ENCODE data around the gene HS3ST1. TPM values are rescaled to one million over a fixed set of nuclear protein-coding genes. Genes with fewer than 3 reads are reported as not detected.

The HS3ST1 gene
- total RNA-seq, 2 experiments from 2014 or later = not detected

DNA sequence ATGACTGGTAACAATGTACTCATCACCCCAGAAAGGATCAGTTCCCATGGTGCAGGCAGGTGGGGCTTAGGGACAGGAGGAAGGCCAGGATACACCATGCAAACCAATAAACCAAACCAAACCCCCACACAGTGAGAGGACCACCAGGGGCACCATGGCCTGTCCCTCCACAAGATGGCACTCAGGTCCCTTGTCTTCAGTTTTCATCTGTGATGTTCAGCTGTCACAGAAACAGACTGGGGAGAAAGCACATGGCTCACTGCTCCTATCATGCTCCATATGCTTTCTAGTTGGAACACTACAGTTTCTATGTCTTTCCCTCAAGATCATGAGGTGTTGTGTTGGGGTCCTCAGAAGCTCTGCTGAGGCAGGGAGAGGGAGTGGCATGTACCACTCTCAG is 10.1 kb downstream of the HS3ST1 start:
- H3K27ac Mint-ChIP-seq = no peak overlapping the region
- H3K9me3 Mint-ChIP-seq (ENCODE audit: low read depth) = no peaks in the 10 kb centered on the region
- no peak for ATAC-seq
- H3K27me3 Mint-ChIP-seq = no peaks in the 10 kb centered on the region
- intact Hi-C loops (cut with DNase I, micrococcal nuclease) = loop anchor here in 1 of 2 experiments (2.0 kb wide), 1 partner anchor 302 kb away; no protein-coding TSS in a partner anchor
- ChIA-PET CTCF (no interaction called here), POLR2A (no interaction called here)
- H3K4me1 Mint-ChIP-seq = no peaks in the 10 kb centered on the region
- no peaks in the 10 kb centered on the region for H3K36me3 Mint-ChIP-seq (ENCODE audit: low read depth)
- no peak overlapping the region for H3K4me3 Mint-ChIP-seq
- peak; percentile 31 for DNase-seq

DNA sequence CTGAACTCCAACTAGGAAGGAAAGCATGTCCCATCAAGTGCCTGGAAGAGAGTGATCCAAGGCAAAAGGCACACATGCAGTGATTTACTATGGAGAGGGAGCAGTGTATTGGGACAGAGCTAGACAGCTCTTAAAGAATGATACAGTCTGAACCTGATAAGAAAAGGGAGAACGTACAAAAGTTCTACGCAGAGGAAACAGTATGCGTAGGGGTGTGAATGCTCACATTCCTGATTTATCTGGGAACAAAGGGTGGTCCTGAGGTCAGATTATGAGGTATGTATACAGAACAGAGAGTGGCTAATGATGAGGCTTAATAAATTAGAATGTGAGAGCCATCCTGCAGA is 12.0 kb downstream of the HS3ST1 start:
- ChIA-PET POLR2A (no interaction called here), CTCF (no interaction called here)
- Mint-ChIP-seq H3K4me3 (no peak overlapping the region), H3K27ac (no peak overlapping the region), H3K9me3 (ENCODE audit: low read depth) (no peaks in the 10 kb centered on the region), H3K36me3 (ENCODE audit: low read depth) (no peaks in the 10 kb centered on the region), H3K27me3 (no peaks in the 10 kb centered on the region), H3K4me1 (no peaks in the 10 kb centered on the region)
- intact Hi-C loops (cut with DNase I, micrococcal nuclease) = no loop called here
- DNase-seq (no peak), ATAC-seq (no peak)

DNA sequence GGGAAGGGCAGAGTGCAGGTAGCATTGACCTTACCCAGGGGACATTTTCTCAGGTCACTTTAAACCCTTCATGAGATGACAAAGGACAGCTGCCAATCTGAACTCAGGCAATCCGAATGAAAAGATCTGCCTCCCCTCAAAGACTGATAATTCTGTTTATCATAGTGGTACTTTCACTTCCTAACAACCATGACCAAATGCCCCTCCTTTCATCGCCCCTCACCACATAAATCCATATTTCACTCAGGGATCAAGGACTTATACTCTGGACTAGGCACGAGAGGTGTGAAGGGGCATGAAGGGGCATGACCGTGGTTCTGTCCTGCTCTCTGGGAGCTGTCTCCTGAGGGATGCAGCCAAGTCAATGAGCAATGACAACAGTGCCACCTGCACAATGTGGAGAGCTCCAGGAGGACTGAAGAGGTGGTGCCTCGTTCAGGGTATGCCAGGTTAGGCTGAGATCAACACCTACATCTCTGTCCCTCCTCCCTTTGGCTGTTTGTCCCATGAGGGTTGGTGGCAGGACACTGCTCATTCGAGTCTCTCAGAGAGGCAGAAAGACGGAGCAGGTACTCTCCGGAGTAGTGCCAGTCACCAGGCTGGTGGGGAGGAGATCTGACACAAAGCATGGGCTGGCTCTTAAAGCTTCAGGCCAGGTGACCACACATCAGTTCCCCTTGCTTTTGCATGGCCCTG is 12.5 kb downstream of the HS3ST1 start:
- POLR2A ChIA-PET = no interaction called here

DNA sequence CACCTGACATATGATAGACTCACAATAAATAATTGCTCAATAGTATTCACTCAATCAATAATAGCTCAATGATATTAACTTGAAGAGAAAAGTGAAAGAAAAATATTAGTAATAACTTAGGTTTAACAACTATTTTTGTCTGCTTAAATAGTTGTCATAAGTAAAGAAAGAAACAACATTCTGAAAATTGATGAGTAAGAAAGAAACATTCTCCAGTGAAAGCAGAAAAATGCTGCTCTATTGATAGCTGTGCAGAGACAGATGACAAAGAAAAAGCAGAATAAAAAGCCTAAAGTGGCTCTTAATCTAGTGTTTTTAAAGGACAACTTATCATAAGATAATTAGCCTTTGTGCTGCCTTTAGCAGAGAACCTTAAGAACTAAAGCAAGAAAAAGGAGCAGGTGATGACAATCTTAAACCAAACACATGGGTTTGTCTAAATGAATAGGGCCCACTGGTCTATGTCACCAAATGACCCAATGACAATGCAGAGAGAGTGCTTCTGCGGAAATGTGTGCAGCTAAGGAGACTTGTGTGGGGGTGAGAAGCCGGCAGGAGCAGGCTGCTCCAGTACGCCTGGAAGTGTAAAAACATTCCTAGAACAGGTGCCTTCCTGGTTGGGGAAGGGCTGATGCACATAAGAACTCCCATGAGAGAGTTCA is 13.2 kb downstream of the HS3ST1 start:
- ChIA-PET POLR2A (no interaction called here), CTCF (no interaction called here)
- no peaks in the 10 kb centered on the region for H3K4me1 Mint-ChIP-seq
- H3K4me3 Mint-ChIP-seq = no peak overlapping the region
- H3K36me3 Mint-ChIP-seq (ENCODE audit: low read depth) = no peaks in the 10 kb centered on the region
- no peak for ATAC-seq
- DNase-seq = no peak
- no peaks in the 10 kb centered on the region for H3K9me3 Mint-ChIP-seq (ENCODE audit: low read depth)
- no peak overlapping the region for H3K27ac Mint-ChIP-seq
- intact Hi-C loops (cut with DNase I, micrococcal nuclease) = no loop called here
- H3K27me3 Mint-ChIP-seq = no peaks in the 10 kb centered on the region

More for the DNA sequence above, 12.5 kb downstream of the HS3ST1 start:
- DNase-seq (no peak), ATAC-seq (no peak)
- no peaks in the 10 kb centered on the region for H3K9me3 Mint-ChIP-seq (ENCODE audit: low read depth)
- no peak overlapping the region for H3K4me3 Mint-ChIP-seq
- H3K27ac Mint-ChIP-seq = no peak overlapping the region
- CTCF ChIA-PET = no interaction called here
- no peaks in the 10 kb centered on the region for H3K27me3 Mint-ChIP-seq
- H3K4me1 Mint-ChIP-seq = no peaks in the 10 kb centered on the region
- intact Hi-C loops (cut with DNase I, micrococcal nuclease) = no loop called here
- no peaks in the 10 kb centered on the region for H3K36me3 Mint-ChIP-seq (ENCODE audit: low read depth)

DNA sequence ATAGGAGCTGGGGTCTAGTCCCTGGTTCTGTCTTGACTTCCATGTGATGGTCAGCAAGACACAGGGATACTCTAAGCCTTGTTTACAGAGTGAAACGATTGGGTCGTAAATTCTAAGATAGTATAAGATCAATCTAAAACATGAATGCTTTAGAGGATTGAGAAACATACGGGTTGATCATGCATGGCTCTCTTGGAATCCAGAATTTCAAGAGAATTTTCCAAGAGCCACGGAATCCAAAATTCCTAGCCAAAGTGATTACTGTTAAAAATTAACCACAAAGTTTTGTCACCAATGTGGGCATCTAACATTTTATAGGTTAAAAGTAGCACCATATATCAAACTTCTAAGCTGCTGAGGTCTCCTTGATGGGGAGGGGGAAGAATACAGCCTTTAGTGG is 16.5 kb downstream of the HS3ST1 start:
- DNase-seq (no peak), ATAC-seq (no peak)
- Mint-ChIP-seq H3K4me3 (no peak overlapping the region), H3K27me3 (no peaks in the 10 kb centered on the region), H3K4me1 (no peaks in the 10 kb centered on the region), H3K9me3 (ENCODE audit: low read depth) (no peaks in the 10 kb centered on the region), H3K27ac (no peak overlapping the region), H3K36me3 (ENCODE audit: low read depth) (no peaks in the 10 kb centered on the region)
- CTCF ChIA-PET = interaction anchor here (0.7 kb wide), 1 partner anchor 21 kb away, joined by 4 read pairs; no protein-coding TSS in a partner anchor
- intact Hi-C loops (cut with DNase I, micrococcal nuclease) = no loop called here
- POLR2A ChIA-PET = no interaction called here

DNA sequence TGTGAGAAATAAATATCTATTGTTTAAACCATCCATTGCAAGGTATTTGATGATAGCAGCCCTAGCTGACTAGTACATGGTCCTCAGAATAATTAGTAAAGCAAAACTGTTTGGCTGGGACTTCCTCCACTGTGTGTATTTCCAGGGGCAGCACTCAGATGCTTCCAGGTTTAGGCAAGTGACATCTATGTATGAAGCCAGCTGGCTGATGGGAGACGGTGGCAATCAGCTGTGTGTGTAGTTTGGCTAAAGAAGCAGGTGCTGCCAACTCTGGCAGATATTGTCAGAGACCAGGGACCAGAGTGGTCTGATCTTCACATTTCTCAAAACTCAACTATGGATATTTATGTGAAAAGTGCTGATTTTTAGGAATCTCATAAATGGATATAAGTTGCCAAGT is 19.1 kb downstream of the HS3ST1 start:
- no peak for ATAC-seq
- H3K27ac Mint-ChIP-seq = no peak overlapping the region

DNA sequence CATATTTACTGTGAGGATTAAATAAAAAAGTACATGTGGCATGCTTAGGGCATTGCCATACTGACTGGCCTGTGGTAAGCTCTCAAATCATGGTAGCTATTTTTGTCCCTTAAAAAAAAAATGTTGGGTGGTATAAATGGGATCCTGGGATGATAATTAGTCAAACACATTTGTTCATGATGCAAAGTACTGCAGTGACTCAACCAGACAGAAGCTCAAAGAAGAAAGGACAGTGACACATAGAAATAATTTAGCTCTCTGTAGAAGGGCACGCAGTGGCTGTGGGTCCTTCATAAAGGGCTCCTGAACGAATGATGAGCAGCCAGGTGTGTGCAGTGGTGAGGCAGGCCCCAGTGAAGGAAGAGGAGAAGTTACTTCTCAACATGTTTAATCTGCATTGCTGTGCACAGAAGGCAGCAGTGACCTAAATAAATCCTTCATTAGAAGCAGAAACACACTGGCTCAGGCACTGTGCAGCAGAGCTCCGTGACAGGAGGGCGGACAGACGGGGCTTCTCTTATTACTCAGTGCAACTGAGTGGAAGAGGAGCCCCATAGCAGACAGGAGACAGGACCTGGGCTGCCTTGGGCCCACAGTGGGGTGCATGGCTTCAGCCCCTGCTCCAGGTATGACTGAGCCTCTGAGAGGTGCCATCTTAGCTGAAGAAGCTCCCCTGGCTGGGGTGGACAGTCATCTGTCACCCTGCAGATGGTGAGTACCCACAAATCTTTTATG is 20.3 kb downstream of the HS3ST1 start:
- ChIA-PET POLR2A (no interaction called here), CTCF (no interaction called here)
- intact Hi-C loops (cut with DNase I, micrococcal nuclease) = no loop called here
- Mint-ChIP-seq H3K4me3 (no peak overlapping the region), H3K27me3 (no peaks in the 10 kb centered on the region), H3K4me1 (no peaks in the 10 kb centered on the region), H3K36me3 (ENCODE audit: low read depth) (no peaks in the 10 kb centered on the region), H3K27ac (no peak overlapping the region), H3K9me3 (ENCODE audit: low read depth) (no peaks in the 10 kb centered on the region)
- ATAC-seq (no peak), DNase-seq (no peak)

More for the DNA sequence above, 19.1 kb downstream of the HS3ST1 start:
- no peaks in the 10 kb centered on the region for H3K9me3 Mint-ChIP-seq (ENCODE audit: low read depth)
- no peaks in the 10 kb centered on the region for H3K27me3 Mint-ChIP-seq
- no peaks in the 10 kb centered on the region for H3K36me3 Mint-ChIP-seq (ENCODE audit: low read depth)
- POLR2A ChIA-PET = no interaction called here
- H3K4me1 Mint-ChIP-seq = no peaks in the 10 kb centered on the region
- no peak for DNase-seq
- CTCF ChIA-PET = no interaction called here
- intact Hi-C loops (cut with DNase I, micrococcal nuclease) = no loop called here
- H3K4me3 Mint-ChIP-seq = no peak overlapping the region

DNA sequence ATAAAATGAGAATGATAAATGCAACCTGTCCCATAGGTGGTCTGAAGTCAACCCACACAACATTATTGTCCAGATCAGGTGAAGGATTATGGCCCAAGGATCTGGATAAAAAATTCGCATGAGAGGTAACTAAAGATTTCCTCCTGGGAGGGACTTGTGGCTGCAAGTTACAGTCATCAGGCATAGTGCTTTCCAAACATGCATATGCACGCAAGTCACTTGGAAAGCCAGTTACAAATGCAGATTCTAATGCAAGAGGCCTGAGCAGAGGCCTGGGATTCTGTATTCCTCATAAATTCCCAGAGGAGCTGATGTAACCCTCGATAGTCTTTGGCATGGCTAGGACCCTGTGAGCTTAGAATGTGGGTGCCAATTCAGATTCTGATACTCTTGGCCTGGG is 21.1 kb downstream of the HS3ST1 start:
- no peaks in the 10 kb centered on the region for H3K9me3 Mint-ChIP-seq (ENCODE audit: low read depth)
- ChIA-PET POLR2A (no interaction called here), CTCF (no interaction called here)
- no peak for DNase-seq
- H3K27me3 Mint-ChIP-seq = no peaks in the 10 kb centered on the region
- H3K27ac Mint-ChIP-seq = no peak overlapping the region
- H3K4me3 Mint-ChIP-seq = no peak overlapping the region
- no peak for ATAC-seq
- no peaks in the 10 kb centered on the region for H3K4me1 Mint-ChIP-seq
- intact Hi-C loops (cut with DNase I, micrococcal nuclease) = no loop called here
- H3K36me3 Mint-ChIP-seq (ENCODE audit: low read depth) = no peaks in the 10 kb centered on the region

DNA sequence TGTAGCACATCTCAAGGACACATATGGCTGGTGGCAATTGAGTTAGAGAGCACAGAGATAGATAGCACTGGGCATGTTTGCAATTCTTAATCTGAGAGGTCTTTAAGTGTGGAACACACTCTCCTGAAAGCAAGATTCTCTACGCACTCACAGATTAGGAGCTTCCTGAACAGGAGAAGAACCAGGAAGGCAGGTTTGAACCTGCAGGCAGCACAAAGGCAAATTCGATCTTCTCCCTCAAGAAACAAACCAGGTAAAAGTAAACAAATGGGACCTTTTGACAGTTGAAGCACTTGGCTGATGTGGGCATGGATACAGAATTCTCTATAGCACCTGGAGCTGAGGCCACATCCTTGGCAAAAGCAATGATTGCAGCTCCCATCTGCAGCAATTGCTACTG is 24.3 kb downstream of the HS3ST1 start:
- DNase-seq (no peak), ATAC-seq (no peak)
- Mint-ChIP-seq H3K27me3 (no peaks in the 10 kb centered on the region), H3K4me3 (no peak overlapping the region), H3K4me1 (no peaks in the 10 kb centered on the region), H3K9me3 (ENCODE audit: low read depth) (no peaks in the 10 kb centered on the region), H3K36me3 (ENCODE audit: low read depth) (no peaks in the 10 kb centered on the region), H3K27ac (no peak overlapping the region)
- CTCF ChIA-PET = interaction anchor here (1.3 kb wide), 1 partner anchor 11 kb away, joined by 4 read pairs; no protein-coding TSS in a partner anchor
- intact Hi-C loops (cut with DNase I, micrococcal nuclease) = no loop called here
- POLR2A ChIA-PET = no interaction called here

DNA sequence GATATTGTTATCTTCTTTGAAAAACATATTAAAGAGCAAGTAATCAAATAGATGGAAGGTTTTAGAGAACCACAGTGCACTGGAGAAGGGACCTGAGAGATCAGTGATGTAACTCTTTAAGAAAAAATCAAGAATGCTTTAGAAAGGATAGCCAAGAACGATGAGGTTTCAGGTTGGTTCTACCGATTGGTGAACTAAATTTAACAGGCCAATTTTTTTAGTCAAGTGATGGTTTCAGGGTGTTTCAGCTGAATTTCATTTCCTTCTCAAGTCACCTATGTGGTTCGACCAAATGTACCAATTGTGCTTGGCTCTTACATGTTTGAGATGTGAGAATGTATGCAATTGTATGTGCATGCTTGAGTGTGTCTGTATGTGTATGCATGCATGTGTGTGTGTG is 26.5 kb downstream of the HS3ST1 start:
- ATAC-seq = no peak
- POLR2A ChIA-PET = no interaction called here
- Mint-ChIP-seq H3K9me3 (ENCODE audit: low read depth) (no peaks in the 10 kb centered on the region), H3K4me3 (no peak overlapping the region), H3K27ac (no peak overlapping the region), H3K36me3 (ENCODE audit: low read depth) (no peaks in the 10 kb centered on the region), H3K4me1 (no peaks in the 10 kb centered on the region), H3K27me3 (no peaks in the 10 kb centered on the region)
- intact Hi-C loops (cut with DNase I, micrococcal nuclease) = no loop called here
- CTCF ChIA-PET = interaction anchor here (0.6 kb wide), 1 partner anchor 22 kb away, joined by 3 read pairs; no protein-coding TSS in a partner anchor
- DNase-seq = no peak

DNA sequence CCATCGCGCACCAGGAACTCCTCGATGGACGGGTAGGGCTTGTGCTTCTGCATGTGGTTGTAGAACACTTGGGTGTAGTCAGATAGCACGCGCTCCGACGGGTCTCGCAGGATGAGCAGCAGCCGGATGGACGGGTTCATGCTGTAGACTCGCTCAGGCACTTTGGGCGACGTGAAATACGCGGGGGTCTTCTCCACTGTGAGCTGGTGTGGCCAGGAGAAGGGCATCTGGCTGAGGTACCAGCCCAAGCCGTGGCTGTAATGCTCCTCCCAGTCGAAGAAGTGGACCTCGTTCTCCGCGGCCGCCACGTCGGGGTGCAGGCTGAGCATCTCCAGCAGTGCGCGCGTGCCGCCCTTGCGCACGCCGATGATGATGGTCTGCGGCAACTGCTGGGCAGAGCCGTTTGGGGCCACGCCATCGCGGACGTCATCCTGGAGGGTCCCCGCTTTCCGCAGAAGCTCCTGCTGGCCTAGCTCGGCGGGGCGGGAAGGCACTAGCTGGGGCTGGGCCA is 29.2 kb downstream of the HS3ST1 start:
- intact Hi-C loops (cut with DNase I, micrococcal nuclease) = no loop called here
- POLR2A ChIA-PET = no interaction called here

More for the DNA sequence above, 29.2 kb downstream of the HS3ST1 start:
- Mint-ChIP-seq H3K9me3 (ENCODE audit: low read depth) (no peaks in the 10 kb centered on the region), H3K27ac (no peak overlapping the region), H3K4me3 (no peak overlapping the region), H3K4me1 (no peaks in the 10 kb centered on the region), H3K36me3 (ENCODE audit: low read depth) (no peaks in the 10 kb centered on the region), H3K27me3 (no peaks in the 10 kb centered on the region)
- CTCF ChIA-PET = interaction anchor here (0.5 kb wide), 1 partner anchor 774 kb away, joined by 3 read pairs; no protein-coding TSS in a partner anchor
- DNase-seq (no peak), ATAC-seq (no peak)

All from activated CD4-positive, alpha-beta T cell treated with anti-CD3 and anti-CD28 coated beads for 36 hours (primary cell).